ENCODE results near the gene DENND2A.
"Not testable (repeated sequence)": the region's sequence is repeated elsewhere in the genome, so short reads cannot be mapped to it uniquely, and the experiment has no call there.

DENND2A gene

GRCh38 chr7:140581411-140581810, 59.2 kb downstream of the DENND2A start:
- DNase-seq: no peak

GRCh38 chr7:140577651-140578050, 63.0 kb downstream of the DENND2A start:
- no peak for DNase-seq

- DNase-seq: no peak
These were observed 64.0 kb downstream of the DENND2A start for GRCh38 chr7:140576589-140576988.

GRCh38 chr7:140571538-140572122, 69.0 kb downstream of the DENND2A start:
- DNase-seq: no peak

GRCh38 chr7:140570120-140570519, 70.5 kb downstream of the DENND2A start:
- DNase-seq: no peak

GRCh38 chr7:140568021-140568813, 72.4 kb downstream of the DENND2A start:
- no peak for DNase-seq

- DNase-seq: not testable (repeated sequence)
These were observed 74.4 kb downstream of the DENND2A start for GRCh38 chr7:140566186-140566585.

- not testable (repeated sequence) for DNase-seq
These were observed 74.9 kb downstream of the DENND2A start for GRCh38 chr7:140565761-140566160.

GRCh38 chr7:140564643-140565042, 76.0 kb downstream of the DENND2A start:
- no peak for DNase-seq

GRCh38 chr7:140562926-140563481, 77.6 kb downstream of the DENND2A start:
- no peak for DNase-seq

- no peak for DNase-seq
These were observed 81.2 kb downstream of the DENND2A start for GRCh38 chr7:140559410-140559809.

- no peak for DNase-seq
These were observed 82.6 kb downstream of the DENND2A start for GRCh38 chr7:140557809-140558518.

- no peak for DNase-seq
These were observed 83.5 kb downstream of the DENND2A start for GRCh38 chr7:140557069-140557468.

GRCh38 chr7:140553236-140553635, 87.4 kb downstream of the DENND2A start:
- not testable (repeated sequence) for DNase-seq

- DNase-seq: no peak
These were observed 88.4 kb downstream of the DENND2A start for GRCh38 chr7:140552240-140552679.

- DNase-seq: no peak
These were observed 89.0 kb downstream of the DENND2A start for GRCh38 chr7:140551355-140552239.

- no peak for DNase-seq
These were observed 93.7 kb downstream of the DENND2A start for GRCh38 chr7:140546947-140547346.

GRCh38 chr7:140544388-140544826, 96.2 kb downstream of the DENND2A start:
- DNase-seq: no peak

GRCh38 chr7:140542228-140542603, 98.4 kb downstream of the DENND2A start:
- no peak for DNase-seq

- peak; percentile 81 for DNase-seq
These were observed 98.9 kb downstream of the DENND2A start for GRCh38 chr7:140541513-140542227.

- no peak for DNase-seq
These were observed 99.5 kb downstream of the DENND2A start for GRCh38 chr7:140541176-140541512.

All from RPMI8226 (cell line).